VCaP (cell line): Measurements from ENCODE around the gene TPH2.
A peak's percentile ranks its signal among the peaks of the same experiment; 100 is the strongest.

Source experiments
- H3K27ac ChIP-seq: fragments of 450-650 bp; 2 replicates; pipeline ENCODE4 v1.5.1; 2017
- TF ChIP-seq, protein P1 (sequence below): fragments of 450-650 bp; conservative IDR thresholded peaks from 2 replicates; pipeline ENCODE4 v1.5.1; 2017; ENCODE audit warnings: mild to moderate bottlenecking, moderate library complexity

The TPH2 gene

DNA sequence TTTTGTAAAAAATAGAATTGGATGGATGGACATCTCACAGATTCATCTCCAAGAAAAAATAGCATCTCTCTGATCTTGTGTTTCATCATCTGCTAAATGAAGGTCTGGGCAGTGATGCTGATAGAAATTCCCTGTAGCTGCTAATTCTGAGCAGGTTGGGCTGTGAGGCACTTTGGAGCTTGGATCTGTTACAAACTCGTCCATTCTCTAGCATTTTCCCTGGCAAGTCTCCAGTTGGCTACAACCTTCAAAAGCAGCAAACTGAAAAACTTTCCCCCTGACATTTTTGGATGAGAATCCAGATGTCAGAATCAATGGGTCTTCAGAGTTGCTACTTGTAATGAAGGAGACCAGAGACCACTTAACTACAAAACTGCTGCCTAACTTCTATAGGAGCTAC is 72.7 kb downstream of the TPH2 start:
- TF ChIP-seq, protein P1, sequence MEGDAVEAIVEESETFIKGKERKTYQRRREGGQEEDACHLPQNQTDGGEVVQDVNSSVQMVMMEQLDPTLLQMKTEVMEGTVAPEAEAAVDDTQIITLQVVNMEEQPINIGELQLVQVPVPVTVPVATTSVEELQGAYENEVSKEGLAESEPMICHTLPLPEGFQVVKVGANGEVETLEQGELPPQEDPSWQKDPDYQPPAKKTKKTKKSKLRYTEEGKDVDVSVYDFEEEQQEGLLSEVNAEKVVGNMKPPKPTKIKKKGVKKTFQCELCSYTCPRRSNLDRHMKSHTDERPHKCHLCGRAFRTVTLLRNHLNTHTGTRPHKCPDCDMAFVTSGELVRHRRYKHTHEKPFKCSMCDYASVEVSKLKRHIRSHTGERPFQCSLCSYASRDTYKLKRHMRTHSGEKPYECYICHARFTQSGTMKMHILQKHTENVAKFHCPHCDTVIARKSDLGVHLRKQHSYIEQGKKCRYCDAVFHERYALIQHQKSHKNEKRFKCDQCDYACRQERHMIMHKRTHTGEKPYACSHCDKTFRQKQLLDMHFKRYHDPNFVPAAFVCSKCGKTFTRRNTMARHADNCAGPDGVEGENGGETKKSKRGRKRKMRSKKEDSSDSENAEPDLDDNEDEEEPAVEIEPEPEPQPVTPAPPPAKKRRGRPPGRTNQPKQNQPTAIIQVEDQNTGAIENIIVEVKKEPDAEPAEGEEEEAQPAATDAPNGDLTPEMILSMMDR = no peak
- no peak overlapping the region for H3K27ac ChIP-seq

DNA sequence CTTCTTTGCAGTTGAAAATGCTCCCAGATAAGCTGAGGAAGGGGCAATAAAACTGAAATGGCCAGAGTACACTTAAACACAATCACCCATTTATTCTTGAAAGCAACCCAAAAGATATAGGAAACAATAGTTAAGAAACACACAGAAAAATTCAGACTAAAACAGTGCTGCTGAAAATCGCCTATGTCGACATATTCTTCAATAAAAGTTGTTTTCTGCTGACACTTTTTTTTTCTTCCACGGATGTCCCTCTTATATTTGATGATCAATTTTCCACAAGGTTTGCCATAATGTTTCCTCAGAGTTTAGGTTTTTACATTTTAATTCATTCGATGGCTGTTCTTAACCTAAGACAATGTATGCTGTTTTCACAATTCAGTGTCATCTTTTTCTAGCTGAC is 74.2 kb downstream of the TPH2 start:
- no peak overlapping the region for H3K27ac ChIP-seq
- TF ChIP-seq, protein P1 = no peak

DNA sequence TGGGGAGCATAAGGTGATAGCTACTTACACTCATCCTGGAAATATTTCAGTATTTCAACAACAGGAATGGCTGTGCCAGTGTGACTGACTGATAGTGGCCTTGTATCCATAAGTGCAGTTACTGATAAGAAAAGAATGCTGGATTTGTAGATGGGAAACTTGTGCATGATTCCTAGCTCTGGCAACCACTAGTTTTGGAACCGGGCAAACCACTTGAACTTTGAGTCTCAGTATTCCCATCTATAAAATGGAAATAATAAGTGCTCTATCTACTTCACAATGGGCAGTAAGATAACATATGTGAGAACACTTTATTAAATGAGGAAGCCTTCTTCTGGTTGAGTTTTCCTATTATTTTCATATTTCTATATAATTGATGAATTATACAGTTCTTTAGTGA is 77.2 kb downstream of the TPH2 start:
- no peak overlapping the region for H3K27ac ChIP-seq

DNA sequence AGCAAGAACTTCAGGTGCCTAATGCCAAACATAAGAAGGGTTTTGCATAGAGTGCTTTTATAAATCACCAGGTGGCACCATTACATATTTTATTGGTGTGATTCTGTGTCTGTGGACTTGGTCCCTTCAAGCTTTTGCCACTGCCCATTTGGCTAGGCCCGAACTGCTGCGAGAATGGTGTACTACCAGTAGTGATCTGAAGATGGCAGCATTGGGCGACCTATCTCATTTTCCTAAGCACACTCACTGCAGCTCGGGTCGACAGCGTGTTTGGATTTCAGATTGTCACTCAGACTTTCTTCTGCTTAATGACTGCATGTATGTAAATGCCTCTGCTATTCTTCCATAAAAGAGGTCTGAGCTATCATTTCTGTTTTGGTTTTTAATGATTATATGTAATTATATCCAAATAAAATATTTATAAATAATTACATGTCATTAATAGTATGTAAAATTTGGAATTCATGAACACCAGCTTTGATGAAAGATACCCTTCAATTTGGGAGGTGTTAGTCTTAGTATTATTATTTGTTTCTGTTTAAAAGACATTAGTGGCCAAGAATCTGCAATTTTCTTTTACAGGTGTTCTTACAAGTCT is 78.5 kb downstream of the TPH2 start:
- H3K27ac ChIP-seq = no peak overlapping the region
- TF ChIP-seq, protein P1 = peak; percentile 95

More for the DNA sequence above, 77.2 kb downstream of the TPH2 start:
- TF ChIP-seq, protein P1 = no peak

DNA sequence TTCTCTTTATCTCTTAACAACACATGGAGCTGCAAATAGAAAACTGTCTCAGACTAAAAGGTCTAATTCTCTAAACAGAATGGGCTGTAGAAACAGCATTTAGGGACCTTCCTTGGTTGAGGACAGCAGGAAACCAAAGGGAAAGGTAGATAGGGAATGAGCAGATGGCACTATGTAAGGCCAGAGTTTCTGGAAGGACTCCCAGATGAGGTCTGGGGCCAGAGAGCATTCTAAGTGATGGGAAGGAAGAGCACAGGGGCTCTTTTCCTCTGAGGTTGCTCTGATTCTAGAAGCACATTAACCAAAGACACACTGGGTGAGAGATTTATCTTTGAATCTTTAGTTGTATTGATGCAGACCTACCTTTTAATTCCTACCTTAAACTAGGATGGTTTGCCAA is 79.4 kb downstream of the TPH2 start:
- H3K27ac ChIP-seq = no peak overlapping the region; the same call in 1 of the 2 replicates
- TF ChIP-seq, protein P1 = no peak

DNA sequence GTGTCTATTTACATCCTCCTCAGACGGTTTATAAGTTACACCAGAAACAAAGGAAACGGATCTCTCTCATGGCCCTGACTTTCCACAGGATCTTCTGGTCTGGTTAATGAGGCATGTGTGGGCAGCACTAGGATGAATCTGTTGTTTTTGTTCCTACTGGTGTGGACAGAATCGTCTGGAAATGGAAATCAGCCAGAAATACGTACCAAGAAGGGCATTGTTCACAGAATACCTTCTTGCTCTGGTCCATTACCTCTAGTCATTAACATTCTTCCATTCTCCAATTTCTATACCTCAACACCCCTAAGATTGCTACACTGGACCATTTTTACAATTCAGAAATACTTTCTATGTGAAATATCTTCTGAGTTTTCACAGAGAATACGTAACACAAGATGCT is 86.0 kb downstream of the TPH2 start:
- TF ChIP-seq, protein P1 = no peak
- H3K27ac ChIP-seq = no peak overlapping the region

DNA sequence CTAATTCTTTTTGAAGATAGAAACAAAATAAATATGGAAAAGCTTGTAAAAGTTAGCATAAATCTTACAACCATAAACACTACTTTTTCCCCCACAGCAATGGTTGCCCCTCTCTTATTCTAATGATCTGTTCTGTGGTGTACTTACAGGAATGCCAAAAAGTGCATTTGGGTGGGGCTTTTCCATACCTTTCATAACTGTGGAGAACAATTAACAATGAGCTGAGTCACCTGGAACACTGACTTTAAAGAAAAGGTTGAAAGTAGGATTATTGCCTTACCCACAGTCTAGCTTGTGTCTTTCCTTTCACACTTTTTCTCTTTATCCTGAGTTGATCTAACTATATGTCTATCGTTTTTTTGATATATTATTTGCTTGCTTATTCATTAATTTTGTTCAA is 86.9 kb downstream of the TPH2 start:
- TF ChIP-seq, protein P1 = no peak
- H3K27ac ChIP-seq = no peak overlapping the region

DNA sequence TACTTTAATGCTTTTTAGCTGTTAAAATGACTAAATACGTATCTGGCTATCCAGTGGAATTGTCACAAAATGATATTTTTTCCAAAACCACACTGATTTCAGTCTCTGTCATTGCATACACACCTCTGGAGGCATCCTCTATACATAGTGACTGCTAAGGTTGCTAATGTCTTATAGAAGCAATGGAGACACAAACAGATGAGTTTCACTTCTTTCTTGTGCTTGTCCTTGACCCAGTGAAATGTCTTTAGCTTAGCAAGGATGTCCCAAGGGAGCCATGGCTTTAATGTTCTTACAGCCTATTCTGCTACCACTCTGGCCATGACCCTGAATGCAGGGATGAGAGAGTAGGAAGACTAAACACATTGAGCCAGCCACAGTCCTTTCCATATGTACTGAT is 90.3 kb downstream of the TPH2 start:
- H3K27ac ChIP-seq = no peak overlapping the region
- TF ChIP-seq, protein P1 = no peak
